OCI-LY7 (cell line): ENCODE measurements around the gene ERC1.

Experiments used
- EZH2phosphoT487 ChIP-seq: fragments of 200-600 bp; sonication (generic); IDR thresholded peaks from 2 replicates; pipeline ENCODE4 v1.6.1; 2018; ENCODE audit warnings: low read depth, borderline replicate concordance, mild to moderate bottlenecking, mixed run types, antibody characterized with exemption, low read length, moderate library complexity, mixed read lengths
- TF ChIP-seq, protein P1 (sequence below): fragments of 200-600 bp; sonication (generic); conservative IDR thresholded peaks from 2 replicates; pipeline ENCODE4 v1.5.1; 2014; ENCODE audit warnings: mild to moderate bottlenecking, antibody characterized with exemption, low read length, moderate library complexity, mixed read lengths

DNA sequence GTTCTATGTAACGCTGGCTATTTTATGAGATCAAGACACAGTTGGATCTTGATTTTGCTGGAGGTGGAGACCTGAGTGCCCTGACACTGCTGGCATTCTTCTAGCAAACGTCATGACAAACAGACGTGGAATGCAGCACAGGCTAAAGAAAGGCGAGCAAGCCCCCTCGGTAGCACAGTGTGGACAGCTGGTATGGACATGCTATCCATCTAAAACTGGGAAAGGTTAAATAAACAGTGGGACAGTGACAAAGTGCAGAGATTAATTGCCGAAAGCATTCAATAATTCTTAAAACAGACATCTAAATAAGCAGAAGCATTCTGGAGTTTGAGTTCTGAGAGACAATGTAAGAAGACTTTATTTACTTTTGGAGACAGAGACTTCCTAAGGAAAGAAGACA is 366.1 kb downstream of the ERC1 start:
- TF ChIP-seq, protein P1, sequence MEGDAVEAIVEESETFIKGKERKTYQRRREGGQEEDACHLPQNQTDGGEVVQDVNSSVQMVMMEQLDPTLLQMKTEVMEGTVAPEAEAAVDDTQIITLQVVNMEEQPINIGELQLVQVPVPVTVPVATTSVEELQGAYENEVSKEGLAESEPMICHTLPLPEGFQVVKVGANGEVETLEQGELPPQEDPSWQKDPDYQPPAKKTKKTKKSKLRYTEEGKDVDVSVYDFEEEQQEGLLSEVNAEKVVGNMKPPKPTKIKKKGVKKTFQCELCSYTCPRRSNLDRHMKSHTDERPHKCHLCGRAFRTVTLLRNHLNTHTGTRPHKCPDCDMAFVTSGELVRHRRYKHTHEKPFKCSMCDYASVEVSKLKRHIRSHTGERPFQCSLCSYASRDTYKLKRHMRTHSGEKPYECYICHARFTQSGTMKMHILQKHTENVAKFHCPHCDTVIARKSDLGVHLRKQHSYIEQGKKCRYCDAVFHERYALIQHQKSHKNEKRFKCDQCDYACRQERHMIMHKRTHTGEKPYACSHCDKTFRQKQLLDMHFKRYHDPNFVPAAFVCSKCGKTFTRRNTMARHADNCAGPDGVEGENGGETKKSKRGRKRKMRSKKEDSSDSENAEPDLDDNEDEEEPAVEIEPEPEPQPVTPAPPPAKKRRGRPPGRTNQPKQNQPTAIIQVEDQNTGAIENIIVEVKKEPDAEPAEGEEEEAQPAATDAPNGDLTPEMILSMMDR = no peak
- TF ChIP-seq EZH2phosphoT487 = no peak
